Testis (tissue), 2 donors: ENCODE data around the gene GUCY1A2.

ENCODE experiments used
- CTCF ChIP-seq, 3 experiments: fragments of 450-650 bp in 2 of 3; fragments of 200-600 bp in 1 of 3; sonication (generic) in 1 of 3; IDR thresholded peaks; one replicate each; pipeline ENCODE4 v1.5.1; 2016 to 2019; ENCODE audit warnings: antibody characterized with exemption in 3 of 3, mild to moderate bottlenecking in 2 of 3, moderate library complexity in 1 of 3
- POLR2A ChIP-seq: fragments of 450-650 bp; IDR thresholded peaks from one replicate; pipeline ENCODE4 v1.6.1; 2017; ENCODE audit warnings: antibody characterized with exemption, mild to moderate bottlenecking, moderate library complexity

DNA sequence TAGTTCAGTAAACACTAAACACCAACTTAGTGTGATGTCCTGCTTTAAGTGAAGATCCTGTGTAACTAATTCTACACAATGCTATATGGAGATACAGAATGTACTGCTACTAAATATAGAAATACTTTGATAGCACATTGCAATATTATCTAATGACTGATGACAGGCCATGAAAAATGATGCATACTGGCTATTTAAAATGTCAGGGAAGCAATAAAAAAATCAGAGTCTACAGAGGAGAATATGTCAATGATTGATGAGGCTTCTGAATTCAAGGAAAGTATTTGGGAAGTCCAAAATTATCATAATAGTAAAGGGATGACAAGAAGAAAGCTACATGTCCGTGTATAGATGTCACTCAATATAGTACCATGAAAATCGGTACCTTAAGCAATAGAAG is 55.3 kb downstream of the GUCY1A2 start:
- TF ChIP-seq CTCF (IDR thresholded peaks at IDR 0.05) (no peak), POLR2A (no peak)
